H1 (cell line): ENCODE measurements around the gene ARID5B. TPM values are rescaled to one million over a fixed set of nuclear protein-coding genes. Genes with fewer than 3 reads are reported as not detected.

Source experiments
- MAFK ChIP-seq: IDR thresholded peaks from 2 replicates; pipeline ENCODE4 v1.6.1; 2012; ENCODE audit warnings: low read depth, mild to moderate bottlenecking, improper control_type of control experiment, low read length
- RAD21 ChIP-seq, 2 experiments: IDR thresholded peaks in 1 of 2; conservative IDR thresholded peaks in 1 of 2; 2 replicates each; pipeline ENCODE4 v1.6.1; 2011; ENCODE audit warnings: low read depth in 2 of 2, low read length in 2 of 2, improper control_type of control experiment in 1 of 2, inconsistent platforms in 1 of 2, mild to moderate bottlenecking in 1 of 2, moderate library complexity in 1 of 2
- ZNF274 ChIP-seq: IDR thresholded peaks from 2 replicates; pipeline ENCODE4 v1.7.0; 2012; ENCODE audit warnings: low read length, borderline replicate concordance; ENCODE audit errors: extremely low read depth
- polyA plus RNA-seq, 7 experiments: library from polyadenylated mRNA; depleted of rRNA in 3 of 7; stranded (reverse) in 5 of 7; unstranded in 2 of 7; fragments of >200 nt in 5 of 7; fragments of 200-250 nt in 2 of 7; gene quantifications; 1 replicate in 5 of 7; 2 replicates in 1 of 7; 4 replicates in 1 of 7; pipeline versions ENCODE4 v1.2.1 to v1.2.3, GENCODE V29; 2011 to 2013; ENCODE audit warnings: missing spikeins in 2 of 7, mixed read lengths in 2 of 7
- total RNA-seq: library from RNA; stranded (reverse); fragmentation: NEBNext Ultra II Directional; extraction: Animal tissue kit (Norgen Biotek cat#: 25700); gene quantifications from 2 replicates; pipeline ENCODE4 v1.2.1, GENCODE V29; 2021
- TF ChIP-seq, protein P1 (sequence below): IDR thresholded peaks from 2 replicates; pipeline ENCODE4 v1.6.1; 2011; ENCODE audit warnings: low read length, improper control_type of control experiment

ARID5B gene
- total and polyA plus RNA-seq, 2 of the 8 experiments (the other 6 are each of a cell fraction or from before 2014, with no cell fraction given) = 0.21 to 1.1 TPM

GRCh38 chr10:62103857-62104256 lies 202.4 kb downstream of the ARID5B start (continued):
- TF ChIP-seq MAFK (no peak), ZNF274 (no peak), RAD21 (IDR thresholded peaks at IDR 0.05 in 1 of 2, conservative IDR thresholded peaks at IDR 0.05 in 1 of 2; ENCODE audit: low read depth in 2 of 2, low read length in 2 of 2) (no peak)
- TF ChIP-seq, protein P1, sequence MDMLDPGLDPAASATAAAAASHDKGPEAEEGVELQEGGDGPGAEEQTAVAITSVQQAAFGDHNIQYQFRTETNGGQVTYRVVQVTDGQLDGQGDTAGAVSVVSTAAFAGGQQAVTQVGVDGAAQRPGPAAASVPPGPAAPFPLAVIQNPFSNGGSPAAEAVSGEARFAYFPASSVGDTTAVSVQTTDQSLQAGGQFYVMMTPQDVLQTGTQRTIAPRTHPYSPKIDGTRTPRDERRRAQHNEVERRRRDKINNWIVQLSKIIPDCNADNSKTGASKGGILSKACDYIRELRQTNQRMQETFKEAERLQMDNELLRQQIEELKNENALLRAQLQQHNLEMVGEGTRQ = no peak
